ENCODE results near the gene GUK1.

DNA sequence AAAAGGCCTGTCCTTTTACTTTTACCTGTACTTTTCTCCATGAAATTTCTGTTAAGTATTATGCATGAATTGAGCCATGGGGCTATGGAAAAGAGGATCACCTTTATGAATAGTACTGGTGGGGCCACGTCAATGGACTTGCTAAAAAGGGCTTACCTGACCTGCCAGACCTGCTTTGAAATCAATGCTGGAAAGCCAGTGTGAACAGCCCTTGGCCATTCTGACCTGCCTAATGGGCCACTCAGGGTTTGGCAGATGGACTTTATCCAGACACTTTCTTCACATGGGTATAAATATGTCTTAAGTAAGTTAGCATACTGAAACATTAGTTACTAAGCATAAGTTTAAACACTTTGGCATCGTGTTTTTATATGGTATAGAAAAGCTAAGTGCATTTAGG, 8.3 kb upstream of the GUK1 start:
- TF ChIP-seq, protein P1, sequence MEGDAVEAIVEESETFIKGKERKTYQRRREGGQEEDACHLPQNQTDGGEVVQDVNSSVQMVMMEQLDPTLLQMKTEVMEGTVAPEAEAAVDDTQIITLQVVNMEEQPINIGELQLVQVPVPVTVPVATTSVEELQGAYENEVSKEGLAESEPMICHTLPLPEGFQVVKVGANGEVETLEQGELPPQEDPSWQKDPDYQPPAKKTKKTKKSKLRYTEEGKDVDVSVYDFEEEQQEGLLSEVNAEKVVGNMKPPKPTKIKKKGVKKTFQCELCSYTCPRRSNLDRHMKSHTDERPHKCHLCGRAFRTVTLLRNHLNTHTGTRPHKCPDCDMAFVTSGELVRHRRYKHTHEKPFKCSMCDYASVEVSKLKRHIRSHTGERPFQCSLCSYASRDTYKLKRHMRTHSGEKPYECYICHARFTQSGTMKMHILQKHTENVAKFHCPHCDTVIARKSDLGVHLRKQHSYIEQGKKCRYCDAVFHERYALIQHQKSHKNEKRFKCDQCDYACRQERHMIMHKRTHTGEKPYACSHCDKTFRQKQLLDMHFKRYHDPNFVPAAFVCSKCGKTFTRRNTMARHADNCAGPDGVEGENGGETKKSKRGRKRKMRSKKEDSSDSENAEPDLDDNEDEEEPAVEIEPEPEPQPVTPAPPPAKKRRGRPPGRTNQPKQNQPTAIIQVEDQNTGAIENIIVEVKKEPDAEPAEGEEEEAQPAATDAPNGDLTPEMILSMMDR (IDR thresholded peaks at IDR 0.05; ENCODE audit: borderline replicate concordance, extremely low read depth, low read length, poor library complexity, severe bottlenecking), result no peak
- no peak for TF ChIP-seq EZH2 (IDR thresholded peaks at IDR 0.05; ENCODE audit: borderline replicate concordance, low read depth, low read length, severe bottlenecking)
